ENCODE data around the gene SUPT20H. TPM values are rescaled to one million over a fixed set of nuclear protein-coding genes. Genes with fewer than 3 reads are reported as not detected.

Gene SUPT20H
- total and polyA plus RNA-seq, 10 of the 15 experiments (the other 5 are each of a cell fraction or from before 2014, with no cell fraction given), result 12.3 to 69.8 (median 47.5) TPM

Other genes with a start within 250 kb of the SUPT20H start
- gene RFXAP, start 240.5 kb downstream of the SUPT20H start, total RNA-seq (2014; rRNA removed), result 4.6 and 5.0 TPM in 2 replicates
- gene RFXAP, start 240.5 kb downstream of the SUPT20H start, total RNA-seq (2014; rRNA removed; fragmentation: Illumina TruSeq; extraction: Trizol), result 4.7 and 4.8 TPM in 2 replicates
- gene RFXAP, start 240.5 kb downstream of the SUPT20H start, total RNA-seq (2021), result 10.6 and 13.3 TPM in 2 replicates
- 11.8 and 16.2 TPM in 2 replicates for gene RFXAP, start 240.5 kb downstream of the SUPT20H start, polyA plus RNA-seq (2011; rRNA removed)
- gene RFXAP, start 240.5 kb downstream of the SUPT20H start, polyA plus RNA-seq (2014; fragmentation: Illumina TruSeq; extraction: Trizol), result 10.4 and 14.6 TPM in 2 replicates
- gene RFXAP, start 240.5 kb downstream of the SUPT20H start, polyA plus RNA-seq (2014; fragmentation: Nextera tagmentation; extraction: Ambion mirVana), result 1 to 10 TPM; 3.4 to 6.7 TPM
- 9.7 and 11.0 TPM in 2 replicates for gene RFXAP, start 240.5 kb downstream of the SUPT20H start, polyA plus RNA-seq (2014; rRNA removed)
- gene RFXAP, start 240.5 kb downstream of the SUPT20H start, polyA plus RNA-seq (2016; fragmentation: Nextera tagmentation; extraction: Ambion mirVana), result 1 to 10 TPM; 7.7 to 7.8 TPM
- gene SMAD9, start 139.4 kb downstream of the SUPT20H start, total RNA-seq (2014; rRNA removed), result not detected in 2 replicates
- not detected in 2 replicates for gene SMAD9, start 139.4 kb downstream of the SUPT20H start, total RNA-seq (2014; rRNA removed; fragmentation: Illumina TruSeq; extraction: Trizol)
- gene SMAD9, start 139.4 kb downstream of the SUPT20H start, total RNA-seq (2021), result 0.05 TPM in 1 of 2 replicates, not detected in the other
- not detected in 2 replicates for gene SMAD9, start 139.4 kb downstream of the SUPT20H start, polyA plus RNA-seq (2011; rRNA removed)
- not detected in 2 replicates for gene SMAD9, start 139.4 kb downstream of the SUPT20H start, polyA plus RNA-seq (2014; fragmentation: Illumina TruSeq; extraction: Trizol)
- gene SMAD9, start 139.4 kb downstream of the SUPT20H start, polyA plus RNA-seq (2014; fragmentation: Nextera tagmentation; extraction: Ambion mirVana), result under 1 TPM; 0.22 to 0.69 TPM
- gene SMAD9, start 139.4 kb downstream of the SUPT20H start, polyA plus RNA-seq (2014; rRNA removed), result 0.03 TPM in 1 of 2 replicates, not detected in the other
- gene SMAD9, start 139.4 kb downstream of the SUPT20H start, polyA plus RNA-seq (2016; fragmentation: Nextera tagmentation; extraction: Ambion mirVana), result under 1 TPM; 0.29 to 0.55 TPM
- gene ALG5, start 60.3 kb downstream of the SUPT20H start, total RNA-seq (2014; rRNA removed), result 42.6 and 45.1 TPM in 2 replicates
- gene ALG5, start 60.3 kb downstream of the SUPT20H start, total RNA-seq (2014; rRNA removed; fragmentation: Illumina TruSeq; extraction: Trizol), result 42.4 and 43.6 TPM in 2 replicates
- gene ALG5, start 60.3 kb downstream of the SUPT20H start, total RNA-seq (2021), result 30.8 and 34.3 TPM in 2 replicates
- 23.9 and 30.6 TPM in 2 replicates for gene ALG5, start 60.3 kb downstream of the SUPT20H start, polyA plus RNA-seq (2011; rRNA removed)
- 38.9 and 41.3 TPM in 2 replicates for gene ALG5, start 60.3 kb downstream of the SUPT20H start, polyA plus RNA-seq (2014; fragmentation: Illumina TruSeq; extraction: Trizol)
- 10 to 100 TPM; 61.6 to 79.9 TPM for gene ALG5, start 60.3 kb downstream of the SUPT20H start, polyA plus RNA-seq (2014; fragmentation: Nextera tagmentation; extraction: Ambion mirVana)
- 30.6 and 36.8 TPM in 2 replicates for gene ALG5, start 60.3 kb downstream of the SUPT20H start, polyA plus RNA-seq (2014; rRNA removed)
- 10 to 100 TPM; 71.3 to 82.2 TPM for gene ALG5, start 60.3 kb downstream of the SUPT20H start, polyA plus RNA-seq (2016; fragmentation: Nextera tagmentation; extraction: Ambion mirVana)
- gene EXOSC8, start 58.9 kb downstream of the SUPT20H start, total RNA-seq (2014; rRNA removed), result 72.9 and 82.5 TPM in 2 replicates
- 87.0 and 96.0 TPM in 2 replicates for gene EXOSC8, start 58.9 kb downstream of the SUPT20H start, total RNA-seq (2014; rRNA removed; fragmentation: Illumina TruSeq; extraction: Trizol)
- 68.5 and 69.0 TPM in 2 replicates for gene EXOSC8, start 58.9 kb downstream of the SUPT20H start, total RNA-seq (2021)
- 102 and 139 TPM in 2 replicates for gene EXOSC8, start 58.9 kb downstream of the SUPT20H start, polyA plus RNA-seq (2011; rRNA removed)
- 128 and 148 TPM in 2 replicates for gene EXOSC8, start 58.9 kb downstream of the SUPT20H start, polyA plus RNA-seq (2014; fragmentation: Illumina TruSeq; extraction: Trizol)
- gene EXOSC8, start 58.9 kb downstream of the SUPT20H start, polyA plus RNA-seq (2014; fragmentation: Nextera tagmentation; extraction: Ambion mirVana), result 100 to 1,000 TPM; 548 to 553 TPM
- gene EXOSC8, start 58.9 kb downstream of the SUPT20H start, polyA plus RNA-seq (2014; rRNA removed), result 88.3 and 102 TPM in 2 replicates
- 100 to 1,000 TPM; 237 to 264 TPM for gene EXOSC8, start 58.9 kb downstream of the SUPT20H start, polyA plus RNA-seq (2016; fragmentation: Nextera tagmentation; extraction: Ambion mirVana)
- gene CSNK1A1L, start 46.0 kb upstream of the SUPT20H start, total RNA-seq (2014; rRNA removed), result not detected in 2 replicates
- not detected in 2 replicates for gene CSNK1A1L, start 46.0 kb upstream of the SUPT20H start, total RNA-seq (2014; rRNA removed; fragmentation: Illumina TruSeq; extraction: Trizol)
- gene CSNK1A1L, start 46.0 kb upstream of the SUPT20H start, total RNA-seq (2021), result not detected in 2 replicates
- gene CSNK1A1L, start 46.0 kb upstream of the SUPT20H start, polyA plus RNA-seq (2011; rRNA removed), result not detected in 2 replicates
- not detected in 2 replicates for gene CSNK1A1L, start 46.0 kb upstream of the SUPT20H start, polyA plus RNA-seq (2014; fragmentation: Illumina TruSeq; extraction: Trizol)
- not detected for gene CSNK1A1L, start 46.0 kb upstream of the SUPT20H start, polyA plus RNA-seq (2014; fragmentation: Nextera tagmentation; extraction: Ambion mirVana)
- gene CSNK1A1L, start 46.0 kb upstream of the SUPT20H start, polyA plus RNA-seq (2014; rRNA removed), result not detected in 2 replicates
- not detected for gene CSNK1A1L, start 46.0 kb upstream of the SUPT20H start, polyA plus RNA-seq (2016; fragmentation: Nextera tagmentation; extraction: Ambion mirVana)

All from GM12878 (cell line).